ENCODE results near the gene SEC31A.

GRCh38 chr4:82896755-82897154 is 5.8 kb upstream of the SEC31A start:
- TF ChIP-seq CTCF (IDR thresholded peaks at IDR 0.05; ENCODE audit: insufficient read depth, low read length): no peak
- no peak for TF ChIP-seq GABPA (IDR thresholded peaks at IDR 0.05; ENCODE audit: low read depth)
- TF ChIP-seq REST (IDR thresholded peaks at IDR 0.05; ENCODE audit: insufficient replicate concordance, low read depth): no peak

All from HL-60 (cell line).